Endodermal cell (in vitro differentiated cells): ENCODE data around the gene LGI2. TPM values are rescaled to one million over a fixed set of nuclear protein-coding genes. Genes with fewer than 3 reads are reported as not detected.

Experiments used
- DNase-seq: peaks from one replicate; pipeline ENCODE4 v3.0.0-alpha.2; 2017
- H3K27ac ChIP-seq: 2 replicates; pipeline ENCODE4 v1.5.1; 2013; ENCODE audit warnings: mild to moderate bottlenecking, low read depth, low read length, moderate library complexity
- H3K27me3 ChIP-seq: 2 replicates; pipeline ENCODE4 v1.6.1; 2013; ENCODE audit warnings: mild to moderate bottlenecking, low read length, moderate library complexity; ENCODE audit not compliant: insufficient read depth, control insufficient read depth, poor library complexity, severe bottlenecking
- H3K36me3 ChIP-seq: 2 replicates; pipeline ENCODE4 v1.7.0; 2013; ENCODE audit warnings: mild to moderate bottlenecking, low read length, moderate library complexity; ENCODE audit not compliant: control insufficient read depth, insufficient read depth
- H3K4me1 ChIP-seq: one replicate; pipeline ENCODE4 v1.7.0; 2013; ENCODE audit warnings: low read length; ENCODE audit not compliant: control insufficient read depth, insufficient read depth
- H3K4me3 ChIP-seq: 2 replicates; pipeline ENCODE4 v1.5.1; 2013; ENCODE audit warnings: mild to moderate bottlenecking, low read length, moderate library complexity
- H3K9ac ChIP-seq: 2 replicates; pipeline ENCODE4 v1.6.1; 2013; ENCODE audit warnings: mild to moderate bottlenecking, low read length, moderate library complexity; ENCODE audit not compliant: poor library complexity, severe bottlenecking; ENCODE audit errors: extremely low read depth
- H3K9me3 ChIP-seq: 2 replicates; pipeline ENCODE4 v1.6.1; 2013; ENCODE audit warnings: mild to moderate bottlenecking, low read length, moderate library complexity; ENCODE audit not compliant: control insufficient read depth
- H3K27ac Mint-ChIP-seq: 2 replicates; pipeline ENCODE4 v1.8.0; 2020; ENCODE audit warnings: mixed read lengths
- H3K27me3 Mint-ChIP-seq: 2 replicates; pipeline ENCODE4 v1.8.0; 2021; ENCODE audit warnings: mild to moderate bottlenecking, mixed read lengths; ENCODE audit not compliant: insufficient read depth
- H3K36me3 Mint-ChIP-seq: 2 replicates; pipeline ENCODE4 v1.8.0; 2020; ENCODE audit warnings: low read depth, mixed read lengths
- H3K4me1 Mint-ChIP-seq: 2 replicates; pipeline ENCODE4 v1.8.0; 2020; ENCODE audit warnings: mixed read lengths
- H3K4me3 Mint-ChIP-seq: 2 replicates; pipeline ENCODE4 v1.8.0; 2020; ENCODE audit warnings: mild to moderate bottlenecking, moderate library complexity, mixed read lengths
- H3K9me3 Mint-ChIP-seq: 2 replicates; pipeline ENCODE4 v1.8.0; 2020; ENCODE audit warnings: mild to moderate bottlenecking, mixed read lengths
- WGBS, 2 experiments: methylation state at CpG; one replicate each; pipeline versions ENCODE4 v1.1.5 to v1.1.7; 2013; ENCODE audit warnings: missing lambda C conversion rate in 2 of 2, mixed read lengths in 1 of 2; ENCODE audit not compliant: insufficient coverage in 1 of 2, insufficient read length in 1 of 2; 5-methylcytosine and 5-hydroxymethylcytosine counted together
- total RNA-seq, 2 donors: library from RNA; stranded (reverse); fragmentation: NEBNext Ultra II Directional in 1 of 2; extraction: Animal tissue kit (Norgen Biotek cat#: 25700) in 1 of 2; gene quantifications; 2 replicates in 1 of 2; 3 replicates in 1 of 2; pipeline ENCODE4 v1.2.1, GENCODE V29; 2021
- TF ChIP-seq, protein P1 (sequence below): fragments of 200-600 bp; sonication (generic); conservative IDR thresholded peaks from 2 replicates; pipeline ENCODE4 v1.5.0; 2021; ENCODE audit warnings: antibody characterized with exemption, mild to moderate bottlenecking

The LGI2 gene
- total RNA-seq, 2 donors from 2014 or later: 6.5 to 15.9 TPM

DNA sequence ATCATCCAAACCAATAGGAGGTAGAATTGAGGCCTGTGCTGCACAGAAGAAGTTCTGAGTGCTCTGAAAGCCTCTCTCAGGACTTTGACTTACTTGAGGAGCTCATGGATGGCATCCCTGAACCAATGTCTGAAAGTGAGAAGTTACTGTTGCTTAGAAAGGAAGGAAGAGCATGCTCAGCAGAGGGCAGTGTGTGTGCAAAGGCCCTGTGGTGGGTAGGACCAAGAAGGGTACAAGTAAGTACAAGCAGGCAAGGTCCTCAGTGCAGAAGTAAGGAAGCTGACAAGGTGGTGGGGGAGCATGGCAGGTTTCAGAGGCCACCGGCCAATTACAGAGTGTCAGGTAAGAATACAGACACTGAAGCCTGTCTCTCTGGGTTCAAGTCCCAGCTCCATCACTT is 31.4 kb upstream of the LGI2 start:
- no peaks in the 10 kb centered on the region for H3K4me1 ChIP-seq
- Mint-ChIP-seq H3K4me1 (peaks cover 28% of the 10 kb centered on the region), H3K36me3 (no peaks in the 10 kb centered on the region), H3K9me3 (peaks cover 16% of the 10 kb centered on the region), H3K4me3 (no peak overlapping the region), H3K27me3 (peaks cover 2% of the 10 kb centered on the region), H3K27ac (no peak overlapping the region)
- H3K27ac ChIP-seq: no peak overlapping the region
- H3K36me3 ChIP-seq: no peaks in the 10 kb centered on the region
- no peak overlapping the region for H3K4me3 ChIP-seq
- 95% methylated on average over 1 of the region's 1 CpG; no CpG with 5 or more reads in 1 of the 2 experiments for WGBS, 2 experiments
- H3K9me3 ChIP-seq: no peaks in the 10 kb centered on the region
- H3K9ac ChIP-seq: no peak overlapping the region
- no peak for DNase-seq
- H3K27me3 ChIP-seq: no peaks in the 10 kb centered on the region
- TF ChIP-seq, protein P1, sequence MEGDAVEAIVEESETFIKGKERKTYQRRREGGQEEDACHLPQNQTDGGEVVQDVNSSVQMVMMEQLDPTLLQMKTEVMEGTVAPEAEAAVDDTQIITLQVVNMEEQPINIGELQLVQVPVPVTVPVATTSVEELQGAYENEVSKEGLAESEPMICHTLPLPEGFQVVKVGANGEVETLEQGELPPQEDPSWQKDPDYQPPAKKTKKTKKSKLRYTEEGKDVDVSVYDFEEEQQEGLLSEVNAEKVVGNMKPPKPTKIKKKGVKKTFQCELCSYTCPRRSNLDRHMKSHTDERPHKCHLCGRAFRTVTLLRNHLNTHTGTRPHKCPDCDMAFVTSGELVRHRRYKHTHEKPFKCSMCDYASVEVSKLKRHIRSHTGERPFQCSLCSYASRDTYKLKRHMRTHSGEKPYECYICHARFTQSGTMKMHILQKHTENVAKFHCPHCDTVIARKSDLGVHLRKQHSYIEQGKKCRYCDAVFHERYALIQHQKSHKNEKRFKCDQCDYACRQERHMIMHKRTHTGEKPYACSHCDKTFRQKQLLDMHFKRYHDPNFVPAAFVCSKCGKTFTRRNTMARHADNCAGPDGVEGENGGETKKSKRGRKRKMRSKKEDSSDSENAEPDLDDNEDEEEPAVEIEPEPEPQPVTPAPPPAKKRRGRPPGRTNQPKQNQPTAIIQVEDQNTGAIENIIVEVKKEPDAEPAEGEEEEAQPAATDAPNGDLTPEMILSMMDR: no peak

- TF ChIP-seq, protein P1: no peak
- Mint-ChIP-seq H3K4me3 (no peak overlapping the region), H3K36me3 (no peaks in the 10 kb centered on the region), H3K27me3 (peaks cover 2% of the 10 kb centered on the region), H3K4me1 (peaks cover 30% of the 10 kb centered on the region), H3K27ac (no peak overlapping the region), H3K9me3 (peaks cover 16% of the 10 kb centered on the region)
- 80 to 89% methylated on average over 3 to 4 of the region's 4 CpGs for WGBS, 2 experiments
- Histone ChIP-seq H3K4me1 (no peaks in the 10 kb centered on the region), H3K9me3 (no peaks in the 10 kb centered on the region), H3K4me3 (no peak overlapping the region), H3K9ac (no peak overlapping the region), H3K36me3 (no peaks in the 10 kb centered on the region), H3K27ac (no peak overlapping the region), H3K27me3 (no peaks in the 10 kb centered on the region)
- no peak for DNase-seq
These were observed 30.9 kb upstream of the LGI2 start for GRCh38 chr4:25061602-25062001.

DNA sequence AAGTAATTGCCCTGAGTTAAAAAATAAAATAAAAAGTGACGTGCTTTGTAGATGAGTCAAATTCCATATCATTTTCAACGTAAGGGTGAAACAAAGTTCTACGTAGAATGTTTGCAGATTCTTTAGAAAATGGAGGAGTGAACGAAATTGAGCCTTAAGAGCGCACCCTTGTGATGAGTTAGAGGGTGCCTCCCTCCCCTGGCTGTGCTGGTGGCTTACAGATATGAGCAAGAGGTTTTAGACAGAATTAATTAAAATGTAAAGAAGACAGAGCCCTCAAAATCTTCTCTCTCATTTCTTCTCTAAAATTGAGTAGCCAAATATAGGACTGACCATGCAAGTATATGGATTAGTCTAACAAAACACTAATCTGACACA is 30.2 kb upstream of the LGI2 start:
- H3K4me3 ChIP-seq: no peak overlapping the region
- no peak for DNase-seq
- no peak overlapping the region for H3K4me3 Mint-ChIP-seq
- peaks cover 28% of the 10 kb centered on the region for H3K4me1 Mint-ChIP-seq
- no peaks in the 10 kb centered on the region for H3K4me1 ChIP-seq
- H3K27ac Mint-ChIP-seq: no peak overlapping the region
- H3K36me3 ChIP-seq: no peaks in the 10 kb centered on the region
- no peak overlapping the region for H3K9ac ChIP-seq
- no peaks in the 10 kb centered on the region for H3K27me3 ChIP-seq
- 74 to 95% methylated on average over 4 to 5 of the region's 5 CpGs for WGBS, 2 experiments
- H3K9me3 Mint-ChIP-seq: peaks cover 16% of the 10 kb centered on the region
- no peak overlapping the region for H3K27ac ChIP-seq
- H3K36me3 Mint-ChIP-seq: no peaks in the 10 kb centered on the region
- peaks cover 2% of the 10 kb centered on the region for H3K27me3 Mint-ChIP-seq
- no peaks in the 10 kb centered on the region for H3K9me3 ChIP-seq
- TF ChIP-seq, protein P1: peak; percentile 17
